GM12872 (cell line): ENCODE data around the gene SFXN1.

Experiments used
- TF ChIP-seq, protein P1 (sequence below): IDR thresholded peaks from 3 replicates; pipeline ENCODE4 v1.5.1; 2011; ENCODE audit warnings: low read depth, mild to moderate bottlenecking, low read length, moderate library complexity; ENCODE audit not compliant: insufficient read depth

Gene SFXN1, protein sequence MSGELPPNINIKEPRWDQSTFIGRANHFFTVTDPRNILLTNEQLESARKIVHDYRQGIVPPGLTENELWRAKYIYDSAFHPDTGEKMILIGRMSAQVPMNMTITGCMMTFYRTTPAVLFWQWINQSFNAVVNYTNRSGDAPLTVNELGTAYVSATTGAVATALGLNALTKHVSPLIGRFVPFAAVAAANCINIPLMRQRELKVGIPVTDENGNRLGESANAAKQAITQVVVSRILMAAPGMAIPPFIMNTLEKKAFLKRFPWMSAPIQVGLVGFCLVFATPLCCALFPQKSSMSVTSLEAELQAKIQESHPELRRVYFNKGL

GRCh38 chr5:175478384-175479124, at the start of gene SFXN1:
TSS of gene SFXN1 (plus strand) at chr5:175478560. CDS start at chr5:175492104, 13,544 bp downstream.
- TF ChIP-seq, protein P1, sequence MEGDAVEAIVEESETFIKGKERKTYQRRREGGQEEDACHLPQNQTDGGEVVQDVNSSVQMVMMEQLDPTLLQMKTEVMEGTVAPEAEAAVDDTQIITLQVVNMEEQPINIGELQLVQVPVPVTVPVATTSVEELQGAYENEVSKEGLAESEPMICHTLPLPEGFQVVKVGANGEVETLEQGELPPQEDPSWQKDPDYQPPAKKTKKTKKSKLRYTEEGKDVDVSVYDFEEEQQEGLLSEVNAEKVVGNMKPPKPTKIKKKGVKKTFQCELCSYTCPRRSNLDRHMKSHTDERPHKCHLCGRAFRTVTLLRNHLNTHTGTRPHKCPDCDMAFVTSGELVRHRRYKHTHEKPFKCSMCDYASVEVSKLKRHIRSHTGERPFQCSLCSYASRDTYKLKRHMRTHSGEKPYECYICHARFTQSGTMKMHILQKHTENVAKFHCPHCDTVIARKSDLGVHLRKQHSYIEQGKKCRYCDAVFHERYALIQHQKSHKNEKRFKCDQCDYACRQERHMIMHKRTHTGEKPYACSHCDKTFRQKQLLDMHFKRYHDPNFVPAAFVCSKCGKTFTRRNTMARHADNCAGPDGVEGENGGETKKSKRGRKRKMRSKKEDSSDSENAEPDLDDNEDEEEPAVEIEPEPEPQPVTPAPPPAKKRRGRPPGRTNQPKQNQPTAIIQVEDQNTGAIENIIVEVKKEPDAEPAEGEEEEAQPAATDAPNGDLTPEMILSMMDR: no peak

- TF ChIP-seq, protein P1: no peak
These were observed 43.6 kb upstream of the SFXN1 start for GRCh38 chr5:175434800-175435199.

GRCh38 chr5:175436359-175436758, 42.0 kb upstream of the SFXN1 start:
- TF ChIP-seq, protein P1: no peak

DNA sequence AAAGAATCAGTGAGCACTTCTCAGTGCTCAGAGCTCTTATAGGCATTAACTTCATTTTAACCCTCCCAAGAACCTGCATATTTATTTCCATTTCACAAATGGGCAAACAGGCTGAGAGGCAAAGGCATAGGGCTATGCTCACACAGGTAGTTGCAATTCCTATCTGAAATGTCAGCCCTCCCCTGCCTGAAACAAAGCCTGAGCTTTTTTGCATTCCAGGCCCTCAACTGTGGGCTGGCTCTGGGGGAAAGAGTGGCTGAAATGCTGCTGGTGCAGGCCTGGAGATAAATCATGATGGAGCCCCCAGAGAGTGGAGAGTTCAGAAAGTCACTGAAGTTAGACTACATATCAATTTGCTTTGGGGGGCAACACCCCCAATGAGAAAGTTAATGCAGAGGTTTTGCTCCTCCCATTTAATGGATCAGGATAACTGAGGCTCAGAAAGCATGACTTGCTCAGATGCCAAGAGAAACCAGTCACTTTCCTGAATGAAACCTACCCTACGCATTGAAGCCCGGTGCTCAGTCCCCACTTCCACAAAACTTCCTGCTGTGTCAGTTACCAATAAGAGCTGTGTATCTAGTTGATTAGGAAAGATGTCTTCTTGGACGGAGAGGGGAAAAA, 40.0 kb upstream of the SFXN1 start:
- TF ChIP-seq, protein P1: no peak

DNA sequence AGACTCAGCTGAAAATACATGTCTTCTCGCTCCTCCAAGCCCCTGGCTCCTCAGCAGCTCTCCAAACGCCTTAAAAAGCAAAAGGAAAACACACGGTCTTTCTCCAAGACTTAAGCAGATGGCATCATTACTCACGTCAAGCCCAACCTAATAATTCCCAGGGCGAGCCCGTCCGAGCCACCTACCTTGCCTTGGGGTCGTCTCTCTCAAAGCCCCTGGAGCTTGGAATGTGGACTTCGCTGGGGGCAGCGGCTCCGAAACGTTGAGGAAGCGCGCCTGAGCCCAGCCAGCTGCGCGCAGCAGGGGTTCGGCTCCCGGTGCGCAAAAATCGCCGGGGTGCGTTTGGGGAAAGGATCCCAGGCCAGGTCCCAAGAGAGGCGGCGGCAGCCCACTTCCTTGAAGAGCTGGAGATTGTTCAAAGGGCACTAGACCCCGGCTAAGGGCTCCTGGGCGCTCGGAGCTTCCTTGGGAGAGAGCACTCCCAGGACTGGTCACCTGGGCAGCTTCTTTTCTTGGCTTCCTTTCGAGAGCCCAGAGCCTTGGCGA, 34.8 kb upstream of the SFXN1 start:
- TF ChIP-seq, protein P1: no peak

GRCh38 chr5:175444060-175444904, 34.1 kb upstream of the SFXN1 start, which contains the start of gene DRD1:
TSS of gene DRD1 (minus strand) at chr5:175444182. CDS start at chr5:175443099, 1,083 bp downstream.
- TF ChIP-seq, protein P1: peak; percentile 71
